Activated T-helper 1 cell treated with anti-CD3 and anti-CD28 coated beads, Interleukin-12 subunit alpha, Interleukin-12 subunit beta, Interleukin-2, Interleukin-4 antibody, amounts not matched to agents 30 ng/mL and 10 ng/mL and 1 ng/mL, durations not matched to agents 14 hours and 24 hours and 36 hours (primary cell): ENCODE results near the gene TM7SF2. TPM values are rescaled to one million over a fixed set of nuclear protein-coding genes. Genes with fewer than 3 reads are reported as not detected.

Experiments used
- DNase-seq: peaks from one replicate; pipeline ENCODE4 v3.0.0; 2021; ENCODE audit warnings: low spot score
- H3K27ac Mint-ChIP-seq: one replicate; pipeline ENCODE4 v1.8.0; 2021; ENCODE audit warnings: mild to moderate bottlenecking, mixed read lengths
- H3K27me3 Mint-ChIP-seq: one replicate; pipeline ENCODE4 v1.8.0; 2022; ENCODE audit warnings: mild to moderate bottlenecking, moderate library complexity, mixed read lengths; ENCODE audit not compliant: insufficient read depth
- H3K36me3 Mint-ChIP-seq: one replicate; pipeline ENCODE4 v1.8.0; 2021; ENCODE audit warnings: low read depth, mixed read lengths
- H3K4me1 Mint-ChIP-seq: one replicate; pipeline ENCODE4 v1.8.0; 2021; ENCODE audit warnings: low read depth, mixed read lengths
- H3K4me3 Mint-ChIP-seq: one replicate; pipeline ENCODE4 v1.8.0; 2021; ENCODE audit warnings: mild to moderate bottlenecking, moderate library complexity, mixed read lengths
- H3K9me3 Mint-ChIP-seq: one replicate; pipeline ENCODE4 v1.8.0; 2021; ENCODE audit warnings: mixed read lengths
- intact Hi-C: fragments of 100-400 bp; cut with micrococcal nuclease; formaldehyde crosslinking; loops from one replicate; pipeline ENCODE4 v1.15.1; 2024
- total RNA-seq: library from RNA; stranded (reverse); gene quantifications from 2 replicates; pipeline ENCODE4 v1.2.3, GENCODE V29; 2022

The TM7SF2 gene
- total RNA-seq, 1 donor from 2014 or later: 32.2 TPM

DNA sequence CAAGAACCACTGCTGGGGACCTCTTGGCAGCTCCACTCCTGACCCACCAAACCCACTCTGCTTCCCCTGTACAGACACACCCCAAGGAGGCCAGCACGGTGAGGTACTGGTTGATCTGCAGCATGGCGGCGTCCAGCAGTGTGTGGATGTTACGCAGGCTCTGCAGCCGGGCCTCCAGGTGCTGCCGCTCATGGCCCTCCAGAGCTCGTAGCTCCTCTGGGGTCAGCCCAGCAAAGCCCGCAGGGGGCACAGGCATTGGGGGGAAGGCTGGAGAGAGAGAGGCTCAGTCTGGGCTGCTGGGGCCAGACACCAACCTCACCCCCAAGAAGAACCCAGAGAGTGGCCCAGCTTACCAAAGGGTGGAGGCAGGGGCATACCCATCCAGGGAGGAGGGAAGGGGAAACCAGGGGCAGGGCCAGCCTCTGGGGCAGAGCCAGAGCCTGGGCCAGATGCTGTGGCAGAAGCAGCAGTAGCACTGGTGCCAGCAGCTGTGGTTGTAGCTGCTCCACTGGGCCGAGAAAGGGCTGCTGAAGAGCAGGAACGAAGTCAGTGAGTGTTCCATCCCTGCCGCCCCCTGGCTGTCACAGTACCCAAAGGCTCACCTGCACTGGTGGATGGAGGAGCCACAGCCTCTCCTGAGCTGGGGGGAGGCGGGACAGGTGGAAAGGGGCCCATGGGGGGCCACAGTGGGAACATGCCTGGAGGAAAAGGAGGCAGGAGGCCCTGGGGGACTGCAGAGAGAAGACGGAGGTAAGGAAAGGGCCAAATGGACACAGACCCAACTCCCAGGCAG, 18.2 kb downstream of the TM7SF2 start:
- H3K4me3 Mint-ChIP-seq: no peak overlapping the region
- no peak for DNase-seq
- peaks cover 14% of the 10 kb centered on the region for H3K4me1 Mint-ChIP-seq
- no peaks in the 10 kb centered on the region for H3K9me3 Mint-ChIP-seq
- H3K27me3 Mint-ChIP-seq: no peaks in the 10 kb centered on the region
- no peak overlapping the region for H3K27ac Mint-ChIP-seq
- intact Hi-C loops: no loop called here
- peaks cover 36% of the 10 kb centered on the region for H3K36me3 Mint-ChIP-seq

DNA sequence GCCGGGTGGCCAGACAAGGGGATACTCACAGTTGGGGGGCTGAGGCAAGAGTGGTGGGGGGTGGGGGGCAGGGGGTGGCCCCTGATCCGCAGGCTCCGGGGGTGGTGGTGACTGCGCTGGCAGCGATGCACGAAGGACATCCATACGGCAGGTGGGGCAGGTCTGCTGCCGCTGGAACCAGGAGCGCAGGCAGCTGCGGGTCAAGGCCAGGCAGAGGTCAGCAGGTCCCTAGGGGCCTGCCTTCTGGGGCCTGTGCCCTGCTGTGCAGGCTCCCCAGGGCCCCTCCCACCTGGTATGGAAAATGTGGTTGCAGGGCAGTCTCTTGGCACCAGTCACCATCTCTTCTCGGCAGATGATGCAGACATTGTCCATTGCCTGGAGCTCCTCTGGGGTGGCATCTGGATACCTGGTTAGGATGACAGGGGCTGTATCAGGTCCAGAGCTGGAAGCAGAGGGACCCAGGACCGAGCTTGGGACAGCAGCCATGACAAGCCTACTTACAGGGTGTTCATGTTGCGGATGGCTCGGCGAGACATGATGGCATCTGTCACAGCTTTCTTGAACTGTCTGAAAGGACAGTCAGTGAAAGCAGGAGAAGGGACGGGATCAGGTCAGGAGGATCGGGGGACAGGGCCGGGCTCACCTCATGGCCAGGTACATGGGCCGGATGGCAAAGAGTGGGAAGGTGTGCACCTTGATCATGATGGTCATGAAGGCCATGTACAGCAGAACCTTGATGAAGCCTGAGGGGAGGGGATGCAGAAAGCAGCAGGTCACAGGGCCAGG, 19.2 kb downstream of the TM7SF2 start:
- H3K4me1 Mint-ChIP-seq: peaks cover 24% of the 10 kb centered on the region
- no peaks in the 10 kb centered on the region for H3K9me3 Mint-ChIP-seq
- peaks cover 29% of the 10 kb centered on the region for H3K36me3 Mint-ChIP-seq
- H3K27me3 Mint-ChIP-seq: no peaks in the 10 kb centered on the region
- DNase-seq: no peak
- no peak overlapping the region for H3K4me3 Mint-ChIP-seq
- no peak overlapping the region for H3K27ac Mint-ChIP-seq
- intact Hi-C loops: no loop called here

DNA sequence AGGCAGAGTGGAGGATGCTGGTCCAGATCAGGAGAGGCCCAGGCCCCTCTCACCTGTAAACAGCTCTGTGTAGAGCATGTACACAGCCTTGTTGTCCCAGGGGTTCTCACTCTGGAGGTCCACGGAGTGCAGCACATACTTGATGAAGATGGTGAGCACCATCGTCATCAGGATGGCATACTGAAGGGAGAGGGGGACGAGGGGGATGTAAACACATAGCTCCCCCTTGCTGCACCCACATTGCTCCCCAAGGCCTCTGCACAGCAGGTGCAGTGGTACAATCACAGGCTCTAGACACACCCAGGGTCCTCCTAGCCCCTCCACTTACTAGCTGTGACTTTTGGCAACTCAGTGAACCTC, 19.7 kb downstream of the TM7SF2 start:
- intact Hi-C loops: no loop called here
- Mint-ChIP-seq H3K27ac (no peak overlapping the region), H3K27me3 (no peaks in the 10 kb centered on the region), H3K36me3 (peaks cover 25% of the 10 kb centered on the region), H3K4me1 (peaks cover 29% of the 10 kb centered on the region), H3K9me3 (no peaks in the 10 kb centered on the region), H3K4me3 (no peak overlapping the region)
- no peak for DNase-seq

DNA sequence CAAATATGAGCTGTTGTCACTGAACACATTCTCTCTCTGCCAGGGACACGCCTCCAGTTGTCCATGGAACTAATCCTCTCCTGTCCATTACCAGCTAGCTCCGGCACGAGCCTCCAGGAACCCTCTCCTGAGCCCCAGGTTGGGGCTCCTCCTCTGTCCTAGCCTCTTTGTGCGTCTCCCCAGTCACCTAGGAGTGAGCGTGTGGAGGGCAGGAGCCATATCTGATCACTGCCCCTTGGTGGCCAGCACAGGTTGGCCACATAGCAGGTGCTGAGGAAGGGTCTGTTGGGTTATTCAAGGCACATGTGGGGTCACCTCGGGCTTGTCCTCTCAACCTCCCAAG, 20.2 kb downstream of the TM7SF2 start:
- no peaks in the 10 kb centered on the region for H3K27me3 Mint-ChIP-seq
- no peak overlapping the region for H3K4me3 Mint-ChIP-seq
- no peak overlapping the region for H3K27ac Mint-ChIP-seq
- DNase-seq: no peak
- H3K36me3 Mint-ChIP-seq: peaks cover 22% of the 10 kb centered on the region
- intact Hi-C loops: no loop called here
- H3K9me3 Mint-ChIP-seq: no peaks in the 10 kb centered on the region
- H3K4me1 Mint-ChIP-seq: peaks cover 32% of the 10 kb centered on the region

DNA sequence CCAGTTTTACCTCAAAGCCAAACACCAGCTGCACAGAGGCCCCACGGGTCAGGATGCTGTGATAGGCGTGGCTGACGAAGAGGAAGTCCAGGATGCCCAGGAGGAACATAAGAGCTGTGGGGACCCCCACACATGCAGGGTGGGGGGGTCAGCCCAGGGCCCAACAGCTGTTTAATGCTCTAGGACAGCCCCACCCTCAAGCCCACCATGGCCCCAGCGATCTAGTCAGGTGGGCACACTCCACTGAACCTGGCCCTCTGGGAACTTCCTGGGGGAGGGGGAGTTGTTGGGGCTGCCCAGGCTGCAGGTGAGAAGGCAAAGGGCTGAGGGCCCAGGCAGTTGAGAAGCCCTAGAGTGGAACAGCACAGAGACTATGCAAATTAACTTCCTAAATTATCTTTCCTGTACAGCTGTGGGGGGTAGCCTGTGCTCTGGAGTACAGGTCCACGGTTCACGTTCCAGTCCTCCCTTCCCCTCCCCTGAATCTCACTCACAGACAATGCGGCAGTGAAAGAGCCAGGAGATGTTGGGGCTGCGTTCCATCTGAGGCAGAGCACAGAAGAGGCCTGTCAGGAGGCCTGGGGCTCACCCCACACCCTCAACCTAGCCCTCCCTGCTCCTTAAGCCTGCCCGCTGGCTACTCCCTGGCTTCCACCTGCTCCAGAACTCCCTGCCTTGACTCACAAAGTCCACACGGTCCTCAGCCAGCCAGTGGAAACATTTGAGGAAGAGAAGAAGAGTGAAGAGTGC, 20.7 kb downstream of the TM7SF2 start:
- H3K9me3 Mint-ChIP-seq: no peaks in the 10 kb centered on the region
- intact Hi-C loops: no loop called here
- H3K4me3 Mint-ChIP-seq: peak overlapping the region; percentile 97
- peaks cover 16% of the 10 kb centered on the region for H3K36me3 Mint-ChIP-seq
- H3K4me1 Mint-ChIP-seq: peaks cover 32% of the 10 kb centered on the region
- H3K27me3 Mint-ChIP-seq: no peaks in the 10 kb centered on the region
- no peak for DNase-seq
- H3K27ac Mint-ChIP-seq: peak overlapping the region; percentile 97

DNA sequence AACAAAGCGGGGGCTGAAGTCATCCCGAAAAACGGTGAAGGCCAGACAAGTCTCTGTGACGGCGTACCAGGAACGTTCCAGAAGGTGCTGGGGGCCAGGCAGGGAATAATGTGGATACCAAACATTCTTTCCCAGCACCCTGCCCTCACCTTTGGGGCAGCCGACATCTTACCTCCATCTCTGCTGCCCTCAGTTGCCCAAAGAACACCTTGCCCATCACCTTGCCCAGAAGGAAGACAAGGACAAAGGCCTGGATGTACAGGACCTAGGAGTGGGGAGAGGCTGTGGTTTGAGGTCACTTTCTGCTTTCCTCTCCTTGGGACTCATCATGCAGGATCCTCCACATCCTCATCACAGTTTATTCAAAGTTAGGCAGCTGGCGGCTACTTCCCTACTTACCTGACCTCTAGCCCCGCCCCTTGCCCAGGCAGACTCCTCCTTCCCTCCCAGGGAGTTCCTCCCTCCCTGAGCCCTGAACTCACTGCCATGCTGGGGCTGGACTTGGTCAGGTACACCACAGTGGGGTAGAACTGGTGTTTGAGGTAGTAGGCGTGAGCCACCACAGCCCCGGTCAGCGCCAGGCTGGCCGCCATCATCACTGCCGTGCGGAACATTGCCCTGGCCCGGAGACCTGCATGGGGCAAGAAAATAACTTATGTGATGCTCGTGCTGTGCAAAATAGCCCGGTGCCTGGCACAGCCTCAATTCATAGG, 21.5 kb downstream of the TM7SF2 start:
- peak; percentile 49 for DNase-seq
- peaks cover 16% of the 10 kb centered on the region for H3K36me3 Mint-ChIP-seq
- intact Hi-C loops: no loop called here
- H3K27ac Mint-ChIP-seq: peak overlapping the region; percentile 97
- no peaks in the 10 kb centered on the region for H3K27me3 Mint-ChIP-seq
- H3K4me3 Mint-ChIP-seq: peak overlapping the region; percentile 97
- H3K4me1 Mint-ChIP-seq: peaks cover 32% of the 10 kb centered on the region
- no peaks in the 10 kb centered on the region for H3K9me3 Mint-ChIP-seq

DNA sequence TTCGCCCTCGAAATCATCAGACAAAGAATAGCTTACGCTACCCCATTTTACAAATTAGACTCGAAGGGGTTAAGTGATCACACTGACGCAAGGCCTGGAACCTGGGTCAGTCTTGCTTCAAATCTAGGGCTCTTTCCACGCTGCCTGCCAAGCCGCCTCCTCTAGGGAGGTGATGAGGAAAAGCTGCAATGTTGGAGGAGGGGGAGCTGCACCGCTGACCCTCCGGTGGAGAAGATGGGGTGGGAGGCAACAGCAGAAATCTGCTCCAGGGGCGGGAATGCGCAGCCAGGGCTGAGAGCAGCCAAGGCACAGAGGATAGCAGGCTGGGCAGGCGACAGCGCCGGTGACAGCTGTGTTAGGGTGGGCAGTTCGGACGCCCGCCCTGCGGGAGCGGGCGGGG, 22.1 kb downstream of the TM7SF2 start:
- Mint-ChIP-seq H3K27ac (peak overlapping the region; percentile 97), H3K4me3 (peak overlapping the region; percentile 97), H3K36me3 (peaks cover 16% of the 10 kb centered on the region), H3K9me3 (no peaks in the 10 kb centered on the region), H3K27me3 (no peaks in the 10 kb centered on the region), H3K4me1 (peaks cover 32% of the 10 kb centered on the region)
- no peak for DNase-seq
- intact Hi-C loops: loop anchor here (1.0 kb wide), 2 partner anchors 11 to 37 kb away; partner anchors contain the start of genes FAU, MRPL49 and VPS51

DNA sequence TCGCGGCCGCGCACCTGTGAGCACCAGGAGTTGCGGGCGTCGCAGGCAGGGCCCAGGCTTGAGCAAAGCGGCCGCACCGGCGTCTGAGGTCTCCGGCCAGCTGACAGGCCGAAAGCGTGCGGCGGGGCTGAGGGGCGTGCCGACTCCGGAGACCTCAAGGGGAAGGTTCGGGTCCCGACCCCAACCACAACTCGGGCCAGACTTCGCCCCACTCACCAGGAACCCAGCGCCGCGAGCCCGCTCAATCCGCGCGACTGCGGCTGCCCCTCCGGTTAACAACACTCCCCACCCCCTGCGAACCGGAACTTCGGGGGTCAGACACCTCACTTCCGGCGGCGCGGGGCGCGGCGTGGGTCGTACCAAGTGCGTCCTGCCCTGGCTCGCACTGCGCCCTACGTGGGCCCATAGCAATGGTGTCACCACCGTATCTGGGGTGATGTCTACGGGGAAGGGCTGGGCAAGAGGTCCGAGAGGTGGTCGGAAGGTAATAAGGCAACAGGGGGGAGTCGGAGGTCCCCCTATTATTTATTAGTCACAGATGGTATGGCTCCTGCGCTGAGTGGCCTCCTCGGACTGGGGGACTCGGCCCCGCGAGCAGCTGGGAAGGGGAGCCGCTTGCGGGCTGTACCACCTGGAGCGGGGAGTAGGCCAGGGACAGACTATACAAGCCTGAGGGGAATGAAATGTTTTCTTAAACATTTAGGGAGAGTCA, 22.7 kb downstream of the TM7SF2 start, which contains the start of gene SYVN1:
SYVN1 (minus strand) TSS at position 280 of the 712 bp plus-strand sequence. CDS start 918 bp downstream, outside the sequence.
- Mint-ChIP-seq H3K27ac (peak within 1 kb of the TSS; percentile 97), H3K27me3 (no peaks in the 10 kb centered on the region), H3K4me1 (peaks cover 32% of the 10 kb centered on the region), H3K36me3 (peaks cover 16% of the 10 kb centered on the region), H3K9me3 (no peaks in the 10 kb centered on the region), H3K4me3 (peak within 1 kb of the TSS; percentile 97)
- DNase-seq: peak; percentile 91
- intact Hi-C loops: loop anchor here (1.0 kb wide), 2 partner anchors 12 to 38 kb away; partner anchors contain the start of genes FAU, MRPL49 and VPS51

DNA sequence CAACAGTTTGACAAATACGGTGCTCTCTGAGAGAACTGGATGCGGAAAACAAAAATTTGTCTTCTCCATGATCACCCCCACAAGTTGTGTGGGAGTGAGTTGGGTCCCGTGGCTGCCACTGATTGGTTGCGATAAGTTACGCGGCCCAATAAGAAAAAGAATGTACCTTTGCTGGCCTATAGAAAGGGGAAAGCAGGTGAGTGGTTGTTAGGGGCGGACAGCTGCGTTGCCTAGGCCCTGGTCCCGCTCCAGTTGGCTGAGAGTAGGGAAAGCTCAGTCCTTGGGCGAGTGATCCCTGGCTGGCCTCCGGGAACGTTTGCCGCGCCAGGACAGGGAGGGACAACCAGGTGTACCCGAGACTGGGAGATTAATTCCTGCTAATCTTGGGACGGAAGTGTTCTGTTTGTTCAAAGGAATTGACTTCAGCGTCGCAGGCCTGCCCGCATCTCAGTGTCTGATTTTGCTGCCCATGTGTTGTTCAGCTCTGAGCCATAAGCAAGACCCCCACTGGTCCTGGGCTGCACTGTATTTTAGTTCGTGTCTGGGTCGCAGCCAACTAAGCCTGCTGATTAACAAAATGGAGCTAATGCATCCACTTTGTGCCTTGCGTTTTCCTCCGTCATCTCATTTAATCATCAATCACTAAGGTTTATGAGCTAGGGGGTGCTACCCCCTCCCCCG, 23.4 kb downstream of the TM7SF2 start:
- peak overlapping the region; percentile 97 for H3K4me3 Mint-ChIP-seq
- H3K4me1 Mint-ChIP-seq: peaks cover 32% of the 10 kb centered on the region
- intact Hi-C loops: loop anchor here (1.0 kb wide), 7 partner anchors 13 to 247 kb away; partner anchors contain the start of genes CAPN1, CDCA5, FAU and MRPL49

DNA sequence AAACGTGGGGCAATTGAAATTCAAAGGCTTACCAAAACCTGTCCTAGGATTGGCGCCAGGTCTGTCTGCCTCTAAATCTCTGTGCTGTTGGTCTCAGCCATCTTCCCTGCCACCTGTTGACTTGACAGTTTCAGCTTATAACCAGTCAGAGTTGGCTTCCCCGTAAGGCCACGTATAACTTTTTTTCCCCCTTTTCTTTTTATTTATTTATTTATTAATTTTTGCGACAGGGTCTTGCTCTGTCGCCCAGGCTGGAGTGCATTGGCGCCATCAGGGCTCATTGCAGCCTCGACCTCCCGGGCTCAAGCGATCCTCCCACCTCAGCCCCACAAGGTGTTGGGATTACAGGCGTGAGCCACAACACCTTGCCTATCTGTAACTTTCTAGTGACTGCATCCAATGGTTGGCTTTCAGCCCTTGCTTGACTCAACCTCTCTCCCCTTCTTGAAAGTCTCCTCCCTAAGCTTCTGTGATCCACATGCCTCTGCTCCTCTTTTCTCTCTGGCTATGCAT, 24.0 kb downstream of the TM7SF2 start:
- Mint-ChIP-seq H3K36me3 (peaks cover 14% of the 10 kb centered on the region), H3K4me3 (peak overlapping the region; percentile 97), H3K27me3 (peaks cover 3% of the 10 kb centered on the region), H3K4me1 (peaks cover 32% of the 10 kb centered on the region), H3K9me3 (no peaks in the 10 kb centered on the region), H3K27ac (peak overlapping the region; percentile 97)
- no peak for DNase-seq
- intact Hi-C loops: loop anchor here (1.0 kb wide), 5 partner anchors 18 to 247 kb away; partner anchors contain the start of genes CAPN1, CDCA5, PPP2R5B and SLC25A45

More for the DNA sequence above, 23.4 kb downstream of the TM7SF2 start:
- Mint-ChIP-seq H3K9me3 (no peaks in the 10 kb centered on the region), H3K27me3 (peaks cover 3% of the 10 kb centered on the region), H3K27ac (peak overlapping the region; percentile 97), H3K36me3 (peaks cover 16% of the 10 kb centered on the region)
- peak; percentile 85 for DNase-seq

DNA sequence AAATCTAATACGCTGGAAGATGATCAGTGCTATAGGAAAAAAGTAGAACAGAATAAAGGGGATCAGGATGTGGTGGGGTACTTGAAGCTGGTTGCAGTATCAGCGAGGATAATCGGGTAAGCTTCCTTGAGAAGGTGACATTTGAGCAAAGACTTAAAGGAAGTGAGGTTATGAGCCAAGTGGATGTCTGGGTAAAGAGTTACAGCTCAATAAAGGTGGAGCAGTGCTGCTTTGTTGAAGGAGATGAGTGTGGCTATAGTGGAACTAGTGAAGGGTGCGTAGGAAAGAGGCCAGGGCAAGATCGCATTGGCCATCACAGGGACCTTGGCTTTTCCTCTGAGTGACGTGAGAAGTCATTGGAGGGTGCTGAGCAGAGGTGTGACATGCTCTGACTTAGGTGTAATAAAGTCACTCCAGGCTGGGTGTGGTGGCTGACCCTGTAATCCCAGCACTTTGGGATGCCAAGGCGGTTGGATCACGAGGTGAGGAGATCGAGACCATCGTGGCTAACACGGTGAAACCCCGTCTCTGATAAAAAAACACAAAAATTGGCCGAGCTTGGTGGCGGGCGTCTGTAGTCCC, 24.9 kb downstream of the TM7SF2 start:
- intact Hi-C loops: no loop called here
- H3K36me3 Mint-ChIP-seq: peaks cover 8% of the 10 kb centered on the region
- peaks cover 5% of the 10 kb centered on the region for H3K27me3 Mint-ChIP-seq
- no peak for DNase-seq
- peak overlapping the region; percentile 79 for H3K27ac Mint-ChIP-seq
- peaks cover 32% of the 10 kb centered on the region for H3K4me1 Mint-ChIP-seq
- peak overlapping the region; percentile 97 for H3K4me3 Mint-ChIP-seq
- H3K9me3 Mint-ChIP-seq: no peaks in the 10 kb centered on the region
